ENCODE measurements around the gene TSPAN2. TPM values are rescaled to one million over a fixed set of nuclear protein-coding genes. Genes with fewer than 3 reads are reported as not detected.
A peak's percentile ranks its signal among the peaks of the same experiment; 100 is the strongest.

TSPAN2 gene
- total and polyA plus RNA-seq, 2 experiments from 2014 or later, result 11.2 to 11.8 TPM

DNA sequence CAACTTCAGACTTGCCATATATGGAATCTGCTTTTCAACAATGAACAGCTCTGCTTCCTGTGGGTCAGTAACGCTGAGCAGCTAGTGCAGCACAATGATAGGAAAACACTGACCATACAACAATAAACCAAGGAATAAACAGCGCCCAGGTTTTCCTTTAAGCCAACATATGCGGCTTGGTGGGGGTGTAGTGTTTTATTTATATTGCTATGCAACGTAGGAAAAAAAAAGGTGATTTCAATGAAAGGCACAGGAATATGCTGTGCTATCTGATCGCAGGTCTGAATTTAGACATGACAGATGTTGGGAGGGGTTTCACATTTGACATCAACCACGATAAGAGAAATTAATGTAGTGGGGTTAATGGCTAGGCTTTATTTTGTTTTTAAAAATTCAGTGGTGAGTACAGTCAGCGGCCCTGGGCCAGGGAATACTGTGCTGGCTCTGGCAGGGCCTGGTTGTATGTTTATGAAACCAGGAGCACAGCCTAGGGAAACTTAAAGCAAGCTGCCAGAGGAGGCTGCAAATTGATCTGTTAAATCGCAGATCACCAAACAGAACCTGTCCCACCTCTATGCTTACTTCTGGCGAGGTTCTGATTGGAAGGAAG, 4.3 kb downstream of the TSPAN2 start:
- Mint-ChIP-seq H3K36me3 (ENCODE audit: low read depth) (no peaks in the 10 kb centered on the region), H3K27me3 (ENCODE audit: insufficient read depth, low read depth, poor library complexity) (peaks cover 11% of the 10 kb centered on the region), H3K4me1 (peaks cover 41% of the 10 kb centered on the region), H3K27ac (0 out of 2 replicates have a peak overlapping the region, but pooled peaks have one; percentile 36), H3K9me3 (no peaks in the 10 kb centered on the region; the same call in 2 of the 3 replicates), H3K4me3 (no peak overlapping the region)
- Histone ChIP-seq H3K4me1 (ENCODE audit: insufficient read depth) (peaks cover 23% of the 10 kb centered on the region), H3K36me3 (ENCODE audit: insufficient read depth) (no peaks in the 10 kb centered on the region), H3K79me2 (replicated peaks; ENCODE audit: insufficient read depth) (peaks cover 7% of the 10 kb centered on the region; the same call in 1 of the 2 replicates), H3K27ac (ENCODE audit: low read depth) (no peak overlapping the region), H2AFZ (no peak overlapping the region), H3K27me3 (ENCODE audit: insufficient read depth) (no peaks in the 10 kb centered on the region), H3K4me2 (no peak overlapping the region), H3K4me3 (no peak overlapping the region), H4K20me1 (replicated peaks; ENCODE audit: insufficient read depth) (peaks cover 17% of the 10 kb centered on the region; the same call in 1 of the 2 replicates), H3F3A (replicated peaks; ENCODE audit: low read depth) (no peaks in the 10 kb centered on the region), H3K9me2 (ENCODE audit: insufficient read depth) (no peaks in the 10 kb centered on the region)
- ATAC-seq, result no peak
- TF ChIP-seq, protein P1, sequence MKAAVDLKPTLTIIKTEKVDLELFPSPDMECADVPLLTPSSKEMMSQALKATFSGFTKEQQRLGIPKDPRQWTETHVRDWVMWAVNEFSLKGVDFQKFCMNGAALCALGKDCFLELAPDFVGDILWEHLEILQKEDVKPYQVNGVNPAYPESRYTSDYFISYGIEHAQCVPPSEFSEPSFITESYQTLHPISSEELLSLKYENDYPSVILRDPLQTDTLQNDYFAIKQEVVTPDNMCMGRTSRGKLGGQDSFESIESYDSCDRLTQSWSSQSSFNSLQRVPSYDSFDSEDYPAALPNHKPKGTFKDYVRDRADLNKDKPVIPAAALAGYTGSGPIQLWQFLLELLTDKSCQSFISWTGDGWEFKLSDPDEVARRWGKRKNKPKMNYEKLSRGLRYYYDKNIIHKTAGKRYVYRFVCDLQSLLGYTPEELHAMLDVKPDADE (IDR thresholded peaks at IDR 0.05), result no peak
- TF ChIP-seq POLR2AphosphoS5 (IDR thresholded peaks at IDR 0.05; ENCODE audit: low read depth) (no peak), EZH2phosphoT487 (IDR thresholded peaks at IDR 0.05; ENCODE audit: unreplicated experiment) (no peak), EZH2 (IDR thresholded peaks at IDR 0.05; ENCODE audit: low read depth, unreplicated experiment) (no peak), JUNB (IDR thresholded peaks at IDR 0.05; ENCODE audit: unreplicated experiment) (no peak), CREB1 (CRISPR knock-in tag; IDR thresholded peaks at IDR 0.05; ENCODE audit: low read depth) (no peak), NANOG (IDR thresholded peaks at IDR 0.05; ENCODE audit: borderline replicate concordance) (no peak)
- TF ChIP-seq, protein P2, sequence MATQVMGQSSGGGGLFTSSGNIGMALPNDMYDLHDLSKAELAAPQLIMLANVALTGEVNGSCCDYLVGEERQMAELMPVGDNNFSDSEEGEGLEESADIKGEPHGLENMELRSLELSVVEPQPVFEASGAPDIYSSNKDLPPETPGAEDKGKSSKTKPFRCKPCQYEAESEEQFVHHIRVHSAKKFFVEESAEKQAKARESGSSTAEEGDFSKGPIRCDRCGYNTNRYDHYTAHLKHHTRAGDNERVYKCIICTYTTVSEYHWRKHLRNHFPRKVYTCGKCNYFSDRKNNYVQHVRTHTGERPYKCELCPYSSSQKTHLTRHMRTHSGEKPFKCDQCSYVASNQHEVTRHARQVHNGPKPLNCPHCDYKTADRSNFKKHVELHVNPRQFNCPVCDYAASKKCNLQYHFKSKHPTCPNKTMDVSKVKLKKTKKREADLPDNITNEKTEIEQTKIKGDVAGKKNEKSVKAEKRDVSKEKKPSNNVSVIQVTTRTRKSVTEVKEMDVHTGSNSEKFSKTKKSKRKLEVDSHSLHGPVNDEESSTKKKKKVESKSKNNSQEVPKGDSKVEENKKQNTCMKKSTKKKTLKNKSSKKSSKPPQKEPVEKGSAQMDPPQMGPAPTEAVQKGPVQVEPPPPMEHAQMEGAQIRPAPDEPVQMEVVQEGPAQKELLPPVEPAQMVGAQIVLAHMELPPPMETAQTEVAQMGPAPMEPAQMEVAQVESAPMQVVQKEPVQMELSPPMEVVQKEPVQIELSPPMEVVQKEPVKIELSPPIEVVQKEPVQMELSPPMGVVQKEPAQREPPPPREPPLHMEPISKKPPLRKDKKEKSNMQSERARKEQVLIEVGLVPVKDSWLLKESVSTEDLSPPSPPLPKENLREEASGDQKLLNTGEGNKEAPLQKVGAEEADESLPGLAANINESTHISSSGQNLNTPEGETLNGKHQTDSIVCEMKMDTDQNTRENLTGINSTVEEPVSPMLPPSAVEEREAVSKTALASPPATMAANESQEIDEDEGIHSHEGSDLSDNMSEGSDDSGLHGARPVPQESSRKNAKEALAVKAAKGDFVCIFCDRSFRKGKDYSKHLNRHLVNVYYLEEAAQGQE (IDR thresholded peaks at IDR 0.05; ENCODE audit: unreplicated experiment), result no peak
- TF ChIP-seq, protein P3, sequence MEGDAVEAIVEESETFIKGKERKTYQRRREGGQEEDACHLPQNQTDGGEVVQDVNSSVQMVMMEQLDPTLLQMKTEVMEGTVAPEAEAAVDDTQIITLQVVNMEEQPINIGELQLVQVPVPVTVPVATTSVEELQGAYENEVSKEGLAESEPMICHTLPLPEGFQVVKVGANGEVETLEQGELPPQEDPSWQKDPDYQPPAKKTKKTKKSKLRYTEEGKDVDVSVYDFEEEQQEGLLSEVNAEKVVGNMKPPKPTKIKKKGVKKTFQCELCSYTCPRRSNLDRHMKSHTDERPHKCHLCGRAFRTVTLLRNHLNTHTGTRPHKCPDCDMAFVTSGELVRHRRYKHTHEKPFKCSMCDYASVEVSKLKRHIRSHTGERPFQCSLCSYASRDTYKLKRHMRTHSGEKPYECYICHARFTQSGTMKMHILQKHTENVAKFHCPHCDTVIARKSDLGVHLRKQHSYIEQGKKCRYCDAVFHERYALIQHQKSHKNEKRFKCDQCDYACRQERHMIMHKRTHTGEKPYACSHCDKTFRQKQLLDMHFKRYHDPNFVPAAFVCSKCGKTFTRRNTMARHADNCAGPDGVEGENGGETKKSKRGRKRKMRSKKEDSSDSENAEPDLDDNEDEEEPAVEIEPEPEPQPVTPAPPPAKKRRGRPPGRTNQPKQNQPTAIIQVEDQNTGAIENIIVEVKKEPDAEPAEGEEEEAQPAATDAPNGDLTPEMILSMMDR (conservative IDR thresholded peaks at IDR 0.05; ENCODE audit: low read depth in 2 of 2), result no peak
- DNase-seq (ENCODE audit: low spot score), result peak; percentile 15

All from GM23338 (cell line).